Activated CD4-positive, alpha-beta T cell treated with anti-CD3 and anti-CD28 coated beads for 4 hours (primary cell): ENCODE measurements around the gene MIX23.
"Not testable (repeated sequence)": the region's sequence is repeated elsewhere in the genome, so short reads cannot be mapped to it uniquely, and the experiment has no call there.

Experiments
- DNase-seq, 2 donors: peaks; one replicate each; pipeline ENCODE4 v3.0.0-alpha.2; 2020

MIX23 gene

GRCh38 chr3:122392868-122393844 lies 10.1 kb upstream of the MIX23 start:
- DNase-seq, result peak in 1 of 2 donors; percentile 7

- DNase-seq, result no peak
Measured at GRCh38 chr3:122391681-122392446, 8.8 kb upstream of the MIX23 start.

- DNase-seq, result no peak
Measured at GRCh38 chr3:122390665-122391064, 7.6 kb upstream of the MIX23 start.

GRCh38 chr3:122389892-122390291 lies 6.9 kb upstream of the MIX23 start:
- no peak for DNase-seq

- DNase-seq, result no peak
Measured at GRCh38 chr3:122389197-122389596, 6.2 kb upstream of the MIX23 start.

GRCh38 chr3:122387709-122388108 lies 4.7 kb upstream of the MIX23 start:
- no peak for DNase-seq

- peak; percentile 91 for DNase-seq
Measured at GRCh38 chr3:122383771-122384697, 1.0 kb upstream of the MIX23 start, which contains the start of gene FAM162A. Gene FAM162A (plus strand): TSS chr3:122384182. CDS start chr3:122384266, 84 bp downstream.

GRCh38 chr3:122377975-122378374 lies 5.1 kb downstream of the MIX23 start:
- DNase-seq, result no peak

GRCh38 chr3:122374034-122374433 lies 9.0 kb downstream of the MIX23 start:
- DNase-seq, result no peak

GRCh38 chr3:122366379-122366749 lies 16.7 kb downstream of the MIX23 start:
- no peak for DNase-seq

GRCh38 chr3:122365582-122366378 lies 17.3 kb downstream of the MIX23 start:
- DNase-seq, result not testable (repeated sequence)

GRCh38 chr3:122365073-122365472 lies 18.0 kb downstream of the MIX23 start:
- DNase-seq, result no peak

- DNase-seq, result no peak
Measured at GRCh38 chr3:122364490-122364889, 18.5 kb downstream of the MIX23 start.

GRCh38 chr3:122362026-122362425 lies 21.0 kb downstream of the MIX23 start:
- no peak for DNase-seq

- DNase-seq, result no peak
Measured at GRCh38 chr3:122358703-122359032, 24.4 kb downstream of the MIX23 start.

GRCh38 chr3:122357828-122358702 lies 25.0 kb downstream of the MIX23 start:
- no peak for DNase-seq

- DNase-seq, result peak in 1 of 2 donors; percentile 4
Measured at GRCh38 chr3:122356402-122356801, 26.6 kb downstream of the MIX23 start.

GRCh38 chr3:122355612-122356011 lies 27.4 kb downstream of the MIX23 start:
- DNase-seq, result no peak

- DNase-seq, result no peak
Measured at GRCh38 chr3:122353893-122354401, 29.1 kb downstream of the MIX23 start.

GRCh38 chr3:122353215-122353614 lies 29.8 kb downstream of the MIX23 start:
- no peak for DNase-seq

GRCh38 chr3:122351612-122352011 lies 31.4 kb downstream of the MIX23 start:
- no peak for DNase-seq
